Kidney epithelial cell (primary cell): ENCODE measurements around the gene PDE11A. TPM values are rescaled to one million over a fixed set of nuclear protein-coding genes. Genes with fewer than 3 reads are reported as not detected.

Experiments used
- DNase-seq: peaks from one replicate; pipeline ENCODE4 v3.0.0-alpha.2; 2010; ENCODE audit warnings: low read depth
- H3K27me3 ChIP-seq: 2 replicates; pipeline ENCODE4 v1.6.0; 2011; ENCODE audit warnings: low read length; ENCODE audit not compliant: control insufficient read depth, insufficient read depth
- H3K36me3 ChIP-seq: 2 replicates; pipeline ENCODE4 v1.5.1; 2011; ENCODE audit warnings: low read length; ENCODE audit not compliant: control insufficient read depth, insufficient read depth
- H3K4me3 ChIP-seq: 2 replicates; pipeline ENCODE4 v1.5.1; 2011; ENCODE audit warnings: low read depth, mild to moderate bottlenecking, control low read depth, low read length
- total RNA-seq: library from RNA; depleted of rRNA; stranded (reverse); fragments of >200 nt; gene quantifications from 2 replicates; pipeline ENCODE4 v1.2.3, GENCODE V29; 2015
- TF ChIP-seq, protein P1 (sequence below): IDR thresholded peaks from 2 replicates; pipeline ENCODE4 v1.5.1; 2011; ENCODE audit warnings: mild to moderate bottlenecking, moderate library complexity, low read length, control low read depth, inconsistent platforms; ENCODE audit not compliant: insufficient read depth, poor library complexity, severe bottlenecking

Gene PDE11A
- total RNA-seq, 1 donor from 2014 or later = 0.13 TPM

DNA sequence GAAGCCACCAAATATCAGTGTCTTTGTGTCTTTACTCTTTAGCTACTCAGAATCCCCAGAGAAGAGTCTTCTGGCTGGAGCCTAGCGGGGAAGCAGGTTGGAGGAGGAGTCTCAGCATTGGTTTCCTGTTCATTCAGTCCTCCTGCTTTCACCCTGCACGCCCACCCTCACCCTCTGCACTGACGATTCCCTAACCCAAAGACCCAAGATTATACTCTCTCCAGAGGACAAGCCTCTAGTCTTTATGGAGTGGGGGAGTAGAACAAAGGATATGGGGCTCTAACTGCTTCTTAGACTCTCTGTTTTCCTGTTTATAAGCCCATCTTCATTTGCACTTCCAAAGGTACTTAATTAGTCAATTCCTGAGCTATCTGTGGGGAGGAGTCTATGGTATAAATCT is 341.2 kb downstream of the PDE11A start:
- no peak overlapping the region for H3K4me3 ChIP-seq
- H3K27me3 ChIP-seq = no peaks in the 10 kb centered on the region
- TF ChIP-seq, protein P1, sequence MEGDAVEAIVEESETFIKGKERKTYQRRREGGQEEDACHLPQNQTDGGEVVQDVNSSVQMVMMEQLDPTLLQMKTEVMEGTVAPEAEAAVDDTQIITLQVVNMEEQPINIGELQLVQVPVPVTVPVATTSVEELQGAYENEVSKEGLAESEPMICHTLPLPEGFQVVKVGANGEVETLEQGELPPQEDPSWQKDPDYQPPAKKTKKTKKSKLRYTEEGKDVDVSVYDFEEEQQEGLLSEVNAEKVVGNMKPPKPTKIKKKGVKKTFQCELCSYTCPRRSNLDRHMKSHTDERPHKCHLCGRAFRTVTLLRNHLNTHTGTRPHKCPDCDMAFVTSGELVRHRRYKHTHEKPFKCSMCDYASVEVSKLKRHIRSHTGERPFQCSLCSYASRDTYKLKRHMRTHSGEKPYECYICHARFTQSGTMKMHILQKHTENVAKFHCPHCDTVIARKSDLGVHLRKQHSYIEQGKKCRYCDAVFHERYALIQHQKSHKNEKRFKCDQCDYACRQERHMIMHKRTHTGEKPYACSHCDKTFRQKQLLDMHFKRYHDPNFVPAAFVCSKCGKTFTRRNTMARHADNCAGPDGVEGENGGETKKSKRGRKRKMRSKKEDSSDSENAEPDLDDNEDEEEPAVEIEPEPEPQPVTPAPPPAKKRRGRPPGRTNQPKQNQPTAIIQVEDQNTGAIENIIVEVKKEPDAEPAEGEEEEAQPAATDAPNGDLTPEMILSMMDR = no peak
- no peaks in the 10 kb centered on the region for H3K36me3 ChIP-seq
- no peak for DNase-seq

DNA sequence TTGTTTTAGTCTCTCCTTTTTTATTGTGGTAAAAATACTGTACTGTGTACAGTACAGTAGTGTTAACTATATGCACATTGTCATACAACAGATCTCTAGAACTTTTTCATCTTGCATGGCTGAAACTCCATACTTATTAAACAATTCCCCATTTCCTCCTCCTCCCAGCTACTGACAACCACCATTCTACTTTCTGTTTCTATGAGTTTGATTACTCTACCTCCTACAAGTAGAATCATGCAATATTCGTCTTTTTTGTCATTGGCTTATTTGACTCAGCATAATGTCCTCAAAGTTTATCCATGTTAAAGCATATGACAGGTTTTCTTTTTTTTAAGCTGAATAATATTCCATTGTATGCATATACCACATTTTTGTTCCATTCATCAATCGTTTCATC is 341.8 kb downstream of the PDE11A start:
- TF ChIP-seq, protein P1 = no peak

DNA sequence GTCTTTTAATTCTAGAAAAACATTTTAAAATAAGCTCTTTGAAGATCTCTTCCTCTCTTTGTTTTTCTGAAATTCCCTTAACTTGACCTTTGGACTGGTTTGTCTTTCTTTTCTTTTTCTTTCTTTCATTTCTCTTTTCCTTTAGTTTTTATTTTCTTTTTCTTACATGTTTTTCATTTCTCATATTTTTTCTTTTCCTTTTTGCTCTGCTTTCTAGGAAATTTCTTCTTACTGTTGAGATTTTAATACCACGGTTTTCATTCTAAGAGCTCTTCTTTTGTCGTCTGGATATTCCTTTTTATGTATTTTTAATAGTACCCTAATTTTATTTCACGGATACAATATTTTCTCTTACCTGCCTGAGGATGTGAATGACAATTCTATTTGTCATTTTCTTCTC is 342.2 kb downstream of the PDE11A start:
- DNase-seq = no peak
- no peaks in the 10 kb centered on the region for H3K36me3 ChIP-seq
- TF ChIP-seq, protein P1 = no peak
- no peaks in the 10 kb centered on the region for H3K27me3 ChIP-seq
- no peak overlapping the region for H3K4me3 ChIP-seq

More for the DNA sequence above, 341.8 kb downstream of the PDE11A start:
- Histone ChIP-seq H3K36me3 (no peaks in the 10 kb centered on the region), H3K27me3 (no peaks in the 10 kb centered on the region), H3K4me3 (no peak overlapping the region)
- DNase-seq = no peak

DNA sequence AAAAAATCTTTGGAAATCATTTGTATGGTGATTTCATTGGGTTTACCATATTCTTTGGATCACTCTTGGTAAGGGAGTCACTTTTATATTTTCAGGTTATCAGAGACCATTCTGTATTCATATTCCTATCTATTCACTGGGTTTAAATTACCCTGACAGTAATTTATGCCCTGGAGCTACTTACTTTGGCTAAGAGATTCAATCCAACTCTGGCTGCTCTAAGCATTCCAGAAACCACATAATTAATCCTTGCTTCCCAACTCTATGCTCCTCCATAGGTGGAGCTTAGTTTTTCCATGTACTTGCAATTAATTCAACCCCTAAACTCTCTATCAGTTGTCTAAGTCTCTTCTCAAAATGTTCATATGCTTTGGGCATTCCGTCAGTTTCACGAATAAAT is 343.7 kb downstream of the PDE11A start:
- Histone ChIP-seq H3K36me3 (no peaks in the 10 kb centered on the region), H3K4me3 (no peak overlapping the region), H3K27me3 (no peaks in the 10 kb centered on the region)
- DNase-seq = no peak
- TF ChIP-seq, protein P1 = no peak

DNA sequence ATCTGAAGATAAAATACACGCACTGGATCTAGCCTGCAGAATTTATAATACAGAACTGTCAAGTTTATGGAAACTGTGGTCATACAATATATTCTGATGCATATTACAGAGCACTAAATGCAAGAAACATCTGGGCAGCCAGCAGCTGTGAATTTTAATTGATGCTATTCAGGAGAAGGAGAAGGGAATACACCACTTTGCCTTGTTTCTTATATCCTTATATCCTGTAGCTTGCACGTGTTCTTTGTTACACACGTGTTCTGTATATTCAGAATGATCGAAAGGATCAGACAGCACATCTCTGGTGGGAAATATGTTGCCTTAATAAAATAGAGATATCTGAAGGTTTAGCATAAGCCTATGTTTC is 344.2 kb downstream of the PDE11A start:
- Histone ChIP-seq H3K4me3 (no peak overlapping the region), H3K36me3 (no peaks in the 10 kb centered on the region), H3K27me3 (no peaks in the 10 kb centered on the region)
- TF ChIP-seq, protein P1 = no peak
- DNase-seq = no peak

DNA sequence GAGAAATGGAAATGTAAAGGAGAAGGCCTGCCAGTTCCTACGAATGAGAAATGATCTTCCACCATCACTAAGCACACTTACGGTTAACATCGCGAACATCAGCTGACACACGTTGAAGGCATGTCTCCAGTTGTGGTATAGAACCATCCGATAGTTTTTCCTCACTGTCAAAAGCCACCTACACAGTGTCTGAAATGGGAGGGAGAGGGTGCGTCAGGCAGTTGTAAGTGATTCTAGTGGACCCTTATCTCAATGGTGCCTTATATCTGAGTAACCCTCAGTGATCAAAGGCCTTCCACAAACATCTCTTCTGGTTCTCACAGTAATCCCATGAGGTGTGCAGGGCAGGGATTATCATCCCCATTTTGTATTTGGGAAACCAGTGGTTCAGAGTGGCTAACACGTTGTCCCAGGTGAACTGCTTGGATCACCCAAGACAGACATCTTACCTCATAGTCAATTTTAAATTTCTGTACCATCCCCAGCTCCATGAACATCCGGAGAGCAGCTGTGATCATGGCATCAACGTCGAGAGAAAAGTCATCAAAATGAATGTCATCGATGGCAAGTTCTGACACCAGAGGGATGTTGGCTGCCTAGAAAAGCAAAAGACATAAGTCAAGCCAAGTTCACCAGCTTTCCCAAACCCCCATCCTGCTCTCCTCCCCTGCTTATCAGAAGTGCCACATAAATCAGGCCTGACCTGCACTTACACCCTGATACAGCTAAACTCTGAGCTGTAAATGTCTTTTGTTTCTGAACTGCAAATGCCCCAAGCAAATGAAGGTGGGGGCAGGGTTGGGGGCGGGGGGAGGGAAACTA is 344.8 kb downstream of the PDE11A start:
- TF ChIP-seq, protein P1 = no peak
- H3K36me3 ChIP-seq = no peaks in the 10 kb centered on the region
- DNase-seq = no peak
- no peaks in the 10 kb centered on the region for H3K27me3 ChIP-seq
- H3K4me3 ChIP-seq = no peak overlapping the region
